GM12878 (cell line): ENCODE results near the gene EYS. TPM values are rescaled to one million over a fixed set of nuclear protein-coding genes. Genes with fewer than 3 reads are reported as not detected.

Experiments used
- ATAC-seq: fragments of 200-7000 bp; cut with Tn5 transposase; 3 replicates; pipeline ENCODE4 v1.9.1; 2020; ENCODE audit warnings: mild to moderate bottlenecking, moderate library complexity
- BruUV-seq: library from RNA; stranded (reverse); fragments of 400-500 nt; replicated peaks from 2 replicates; lab custom pipeline; 2021; lab: Mats Ljungman, UMichigan
- CTCF ChIA-PET: fragments of 300-600 bp; sonication (Branson Sonifier 250); formaldehyde crosslinking; extraction: SDS; loops from one replicate; lab custom pipeline; 2021; ENCODE audit warnings: inconsistent platforms; lab: Yijun Ruan, JAX
- POLR2A ChIA-PET: fragments of 350-600 bp; formaldehyde crosslinking; extraction: SDS; loops from one replicate; lab custom pipeline; 2021; ENCODE audit warnings: inconsistent platforms; lab: Charles Lee
- RAD21 ChIA-PET: fragments of 300-600 bp; sonication (Branson Sonifier 250); formaldehyde crosslinking; loops from one replicate; lab custom pipeline; 2023; ENCODE audit warnings: antibody characterized with exemption; ENCODE audit not compliant: unreplicated experiment; lab: Charles Lee
- SMC1A ChIA-PET: fragments of 300-600 bp; sonication (Branson Sonifier 250); formaldehyde crosslinking; loops from one replicate; lab custom pipeline; 2023; ENCODE audit not compliant: unreplicated experiment, uncharacterized antibody; lab: Charles Lee
- DNase-seq: peaks from one replicate; pipeline ENCODE4 v3.0.0-alpha.2; 2011; ENCODE audit warnings: low read depth, low spot score
- FAIRE-seq: peaks from 3 replicates; lab custom pipeline; 2011; peaks lifted over from hg19 to GRCh38; lab: Jason Lieb, UNC
- H2AFZ ChIP-seq: 2 replicates; pipeline ENCODE4 v1.6.0; 2011; ENCODE audit warnings: low read depth, low read length, control low read depth; ENCODE audit not compliant: control insufficient read depth
- H3K27ac ChIP-seq: 2 replicates; pipeline ENCODE4 v1.5.1; 2011; ENCODE audit warnings: control low read depth; ENCODE audit not compliant: control insufficient read depth, insufficient read depth
- H3K27me3 ChIP-seq, 2 experiments: replicated peaks in 1 of 2; 2 replicates each; pipeline versions ENCODE4 v1.6.0 to v1.6.1; 2011; ENCODE audit warnings: low read length in 1 of 2; ENCODE audit not compliant: control insufficient read depth in 2 of 2, insufficient read depth in 2 of 2
- H3K36me3 ChIP-seq, 2 experiments: 2 replicates each; pipeline ENCODE4 v1.5.1; 2011; ENCODE audit warnings: low read length in 1 of 2; ENCODE audit not compliant: control insufficient read depth in 2 of 2, insufficient read depth in 2 of 2
- H3K4me1 ChIP-seq: 2 replicates; pipeline ENCODE4 v1.6.1; 2011; ENCODE audit warnings: mild to moderate bottlenecking, low read length, moderate library complexity, mixed read lengths; ENCODE audit not compliant: control insufficient read depth, insufficient read depth
- H3K4me2 ChIP-seq: 2 replicates; pipeline ENCODE4 v1.6.0; 2011; ENCODE audit warnings: control low read depth; ENCODE audit not compliant: control insufficient read depth, insufficient read depth
- H3K4me3 ChIP-seq: fragments of 200-600 bp; sonication (generic); 2 replicates; pipeline ENCODE4 v1.5.1; 2016
- H3K79me2 ChIP-seq: 2 replicates; pipeline ENCODE4 v1.6.0; 2011; ENCODE audit warnings: low read length; ENCODE audit not compliant: control insufficient read depth, insufficient read depth
- H3K9ac ChIP-seq: 2 replicates; pipeline ENCODE4 v1.8.0; 2011; ENCODE audit warnings: low read length, control low read depth, mixed read lengths; ENCODE audit not compliant: control insufficient read depth, insufficient read depth
- H3K9me3 ChIP-seq: replicated peaks from 3 replicates; pipeline ENCODE4 v1.5.1; 2011; ENCODE audit warnings: mild to moderate bottlenecking, low read length; ENCODE audit not compliant: control insufficient read depth, insufficient read depth
- H4K20me1 ChIP-seq: 2 replicates; pipeline ENCODE4 v1.6.0; 2011; ENCODE audit not compliant: control insufficient read depth, insufficient read depth
- BRCA1 ChIP-seq: IDR thresholded peaks from 2 replicates; pipeline ENCODE4 v1.6.1; 2011; ENCODE audit warnings: low read depth, low read length, improper control_type of control experiment
- CHD2 ChIP-seq: IDR thresholded peaks from 2 replicates; pipeline ENCODE4 v1.6.1; 2011; ENCODE audit warnings: low read depth, low read length, improper control_type of control experiment, borderline replicate concordance
- CHD4 ChIP-seq: fragments of 200-600 bp; sonication (generic); IDR thresholded peaks from 2 replicates; pipeline ENCODE4 v1.6.1; 2016; ENCODE audit warnings: mild to moderate bottlenecking
- CUX1 ChIP-seq: IDR thresholded peaks from 2 replicates; pipeline ENCODE4 v1.6.1; 2012; ENCODE audit warnings: improper control_type of control experiment, low read depth, low read length; ENCODE audit not compliant: insufficient replicate concordance
- HCFC1 ChIP-seq: fragments of 150-350 bp; IDR thresholded peaks from 2 replicates; pipeline ENCODE4 v1.6.1; 2014; ENCODE audit warnings: low read length
- HSF1 ChIP-seq: fragments of 150-350 bp; IDR thresholded peaks from 2 replicates; pipeline ENCODE4 v1.6.1; 2014; ENCODE audit warnings: mild to moderate bottlenecking, low read depth, low read length
- PRDM15 ChIP-seq: fragments of 450-650 bp; formaldehyde crosslinking; IDR thresholded peaks from 2 replicates; pipeline ENCODE4 v1.4.0; 2020; ENCODE audit warnings: mild to moderate bottlenecking, moderate library complexity
- RBBP5 ChIP-seq: fragments of 200-600 bp; sonication (generic); conservative IDR thresholded peaks from 2 replicates; pipeline ENCODE4 v1.6.1; 2016
- SMAD5 ChIP-seq: IDR thresholded peaks from 2 replicates; pipeline ENCODE4 v1.6.1; 2016; ENCODE audit warnings: antibody characterized with exemption, low read depth
- TCF3 ChIP-seq: IDR thresholded peaks from 2 replicates; pipeline ENCODE4 v1.6.1; 2012; ENCODE audit warnings: low read depth, mild to moderate bottlenecking, low read length, borderline replicate concordance; ENCODE audit not compliant: insufficient read depth
- in situ Hi-C: fragments of 300-500 bp; cut with MboI; formaldehyde crosslinking; loops from 9 replicates; pipeline ENCODE4 v1.14.3; 2018; ENCODE audit warnings: mixed read lengths
- intact Hi-C: fragments of 100-400 bp; cut with micrococcal nuclease; formaldehyde crosslinking; loops from one replicate; pipeline ENCODE4 v1.14.2; 2022; ENCODE audit not compliant: unreplicated experiment
- polyA plus RNA-seq, 11 experiments: library from polyadenylated mRNA; depleted of rRNA in 4 of 11; unstranded in 6 of 11; stranded (reverse) in 5 of 11; fragments of >200 nt; fragmentation: Nextera tagmentation in 4 of 11; fragmentation: Illumina TruSeq in 1 of 11; extraction: Ambion mirVana in 4 of 11; extraction: Trizol in 1 of 11; gene quantifications; 1 replicate in 1 of 11; 2 replicates in 10 of 11; pipeline versions ENCODE4 v1.2.1 to v1.2.3, GENCODE V29; 2011 to 2016; ENCODE audit warnings: inconsistent platforms in 2 of 11, missing spikeins in 2 of 11, low read depth in 1 of 11
- total RNA-seq, 4 experiments: library from RNA; depleted of rRNA in 3 of 4; stranded (reverse); fragments of >200 nt in 3 of 4; fragmentation: Illumina TruSeq in 1 of 4; extraction: Trizol in 1 of 4; gene quantifications; 2 replicates each; pipeline versions ENCODE4 v1.2.1 to v1.2.3, GENCODE V29; 2013 to 2021
- TF ChIP-seq, protein P1 (sequence below): fragments of 450-650 bp; IDR thresholded peaks from 2 replicates; pipeline ENCODE4 v1.6.1; 2018; ENCODE audit warnings: mild to moderate bottlenecking, low read depth, moderate library complexity; ENCODE audit not compliant: partially characterized antibody

Gene EYS
- total and polyA plus RNA-seq, 10 of the 15 experiments (the other 5 are each of a cell fraction or from before 2014, with no cell fraction given): under 0.01 to 0.14 (median 0.02) TPM; not detected in 1

DNA sequence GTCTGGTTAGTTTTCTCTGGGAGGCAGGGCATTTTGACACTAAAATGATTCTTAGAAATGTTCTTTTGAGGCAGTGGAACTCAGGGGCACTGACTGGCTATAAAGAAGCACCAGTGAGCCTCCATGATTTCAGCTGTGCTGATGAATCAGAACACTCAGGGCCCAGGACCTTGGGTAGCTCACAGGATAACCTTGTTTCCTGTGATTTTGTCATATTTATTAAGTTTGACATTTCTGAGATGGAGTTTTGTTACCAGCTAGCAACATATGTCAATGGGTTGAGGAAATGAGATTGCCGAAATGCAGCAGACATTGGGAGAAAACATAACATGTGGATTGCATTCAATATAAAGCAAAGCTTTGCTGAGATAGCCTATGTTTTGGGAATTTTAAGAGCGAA, 802.4 kb downstream of the EYS start (continued):
- TF ChIP-seq TCF3 (no peak), RBBP5 (no peak), BRCA1 (no peak), CHD2 (no peak)
- TF ChIP-seq, protein P1, sequence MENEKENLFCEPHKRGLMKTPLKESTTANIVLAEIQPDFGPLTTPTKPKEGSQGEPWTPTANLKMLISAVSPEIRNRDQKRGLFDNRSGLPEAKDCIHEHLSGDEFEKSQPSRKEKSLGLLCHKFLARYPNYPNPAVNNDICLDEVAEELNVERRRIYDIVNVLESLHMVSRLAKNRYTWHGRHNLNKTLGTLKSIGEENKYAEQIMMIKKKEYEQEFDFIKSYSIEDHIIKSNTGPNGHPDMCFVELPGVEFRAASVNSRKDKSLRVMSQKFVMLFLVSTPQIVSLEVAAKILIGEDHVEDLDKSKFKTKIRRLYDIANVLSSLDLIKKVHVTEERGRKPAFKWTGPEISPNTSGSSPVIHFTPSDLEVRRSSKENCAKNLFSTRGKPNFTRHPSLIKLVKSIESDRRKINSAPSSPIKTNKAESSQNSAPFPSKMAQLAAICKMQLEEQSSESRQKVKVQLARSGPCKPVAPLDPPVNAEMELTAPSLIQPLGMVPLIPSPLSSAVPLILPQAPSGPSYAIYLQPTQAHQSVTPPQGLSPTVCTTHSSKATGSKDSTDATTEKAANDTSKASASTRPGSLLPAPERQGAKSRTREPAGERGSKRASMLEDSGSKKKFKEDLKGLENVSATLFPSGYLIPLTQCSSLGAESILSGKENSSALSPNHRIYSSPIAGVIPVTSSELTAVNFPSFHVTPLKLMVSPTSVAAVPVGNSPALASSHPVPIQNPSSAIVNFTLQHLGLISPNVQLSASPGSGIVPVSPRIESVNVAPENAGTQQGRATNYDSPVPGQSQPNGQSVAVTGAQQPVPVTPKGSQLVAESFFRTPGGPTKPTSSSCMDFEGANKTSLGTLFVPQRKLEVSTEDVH: no peak

- H3K4me3 ChIP-seq: no peak overlapping the region
- no peaks in the 10 kb centered on the region for H3K9me3 ChIP-seq
- no peak overlapping the region for H3K9ac ChIP-seq
- RAD21 ChIA-PET: no interaction called here
- H2AFZ ChIP-seq: no peak overlapping the region
- H3K4me2 ChIP-seq: no peak overlapping the region
- SMC1A ChIA-PET: no interaction called here
- no peaks in the 10 kb centered on the region for H4K20me1 ChIP-seq
- DNase-seq (no peak), ATAC-seq (no peak), FAIRE-seq (no peak)
- H3K36me3 ChIP-seq: no peaks in the 10 kb centered on the region
- BruUV-seq: no TSS peak
- POLR2A ChIA-PET: no interaction called here
- in situ Hi-C loops (no loop called here), intact Hi-C loops (no loop called here)
- H3K27me3 ChIP-seq: no peaks in the 10 kb centered on the region
- no peaks in the 10 kb centered on the region for H3K4me1 ChIP-seq
- H3K27ac ChIP-seq: no peak overlapping the region
- H3K79me2 ChIP-seq: no peaks in the 10 kb centered on the region
- CTCF ChIA-PET: no interaction called here
- TF ChIP-seq CHD4 (no peak), SMAD5 (no peak), PRDM15 (CRISPR knock-in tag) (no peak), HSF1 (no peak), HCFC1 (no peak), CUX1 (no peak)
These were observed 804.4 kb downstream of the EYS start for GRCh38 chr6:64902596-64902995.
